ENCODE measurements around the gene AGTR2. TPM values are rescaled to one million over a fixed set of nuclear protein-coding genes. Genes with fewer than 3 reads are reported as not detected.
"Not testable (repeated sequence)": the region's sequence is repeated elsewhere in the genome, so short reads cannot be mapped to it uniquely, and the experiment has no call there.

The AGTR2 gene, protein sequence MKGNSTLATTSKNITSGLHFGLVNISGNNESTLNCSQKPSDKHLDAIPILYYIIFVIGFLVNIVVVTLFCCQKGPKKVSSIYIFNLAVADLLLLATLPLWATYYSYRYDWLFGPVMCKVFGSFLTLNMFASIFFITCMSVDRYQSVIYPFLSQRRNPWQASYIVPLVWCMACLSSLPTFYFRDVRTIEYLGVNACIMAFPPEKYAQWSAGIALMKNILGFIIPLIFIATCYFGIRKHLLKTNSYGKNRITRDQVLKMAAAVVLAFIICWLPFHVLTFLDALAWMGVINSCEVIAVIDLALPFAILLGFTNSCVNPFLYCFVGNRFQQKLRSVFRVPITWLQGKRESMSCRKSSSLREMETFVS
- total RNA-seq = not detected

DNA sequence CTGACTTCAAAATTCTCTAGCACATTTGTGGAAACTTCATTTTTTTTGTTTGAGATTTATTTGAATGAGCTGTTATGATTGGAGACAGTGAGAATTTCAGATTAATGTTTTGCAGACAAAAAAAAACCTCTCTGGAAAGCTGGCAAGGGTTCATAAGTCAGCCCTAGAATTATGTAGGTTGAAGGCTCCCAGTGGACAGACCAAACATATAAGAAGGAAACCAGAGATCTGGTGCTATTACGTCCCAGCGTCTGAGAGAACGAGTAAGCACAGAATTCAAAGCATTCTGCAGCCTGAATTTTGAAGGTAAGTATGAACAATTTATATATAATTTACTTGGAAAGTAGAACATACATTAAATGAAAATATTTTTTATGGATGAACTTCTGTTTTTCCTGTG lies at the start of gene AGTR2:
Gene AGTR2 (plus strand): TSS at position 234 of the 400 bp plus-strand sequence. CDS start 1,537 bp downstream, outside the sequence.
- TF ChIP-seq, protein P1, sequence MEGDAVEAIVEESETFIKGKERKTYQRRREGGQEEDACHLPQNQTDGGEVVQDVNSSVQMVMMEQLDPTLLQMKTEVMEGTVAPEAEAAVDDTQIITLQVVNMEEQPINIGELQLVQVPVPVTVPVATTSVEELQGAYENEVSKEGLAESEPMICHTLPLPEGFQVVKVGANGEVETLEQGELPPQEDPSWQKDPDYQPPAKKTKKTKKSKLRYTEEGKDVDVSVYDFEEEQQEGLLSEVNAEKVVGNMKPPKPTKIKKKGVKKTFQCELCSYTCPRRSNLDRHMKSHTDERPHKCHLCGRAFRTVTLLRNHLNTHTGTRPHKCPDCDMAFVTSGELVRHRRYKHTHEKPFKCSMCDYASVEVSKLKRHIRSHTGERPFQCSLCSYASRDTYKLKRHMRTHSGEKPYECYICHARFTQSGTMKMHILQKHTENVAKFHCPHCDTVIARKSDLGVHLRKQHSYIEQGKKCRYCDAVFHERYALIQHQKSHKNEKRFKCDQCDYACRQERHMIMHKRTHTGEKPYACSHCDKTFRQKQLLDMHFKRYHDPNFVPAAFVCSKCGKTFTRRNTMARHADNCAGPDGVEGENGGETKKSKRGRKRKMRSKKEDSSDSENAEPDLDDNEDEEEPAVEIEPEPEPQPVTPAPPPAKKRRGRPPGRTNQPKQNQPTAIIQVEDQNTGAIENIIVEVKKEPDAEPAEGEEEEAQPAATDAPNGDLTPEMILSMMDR (IDR thresholded peaks at IDR 0.05) = no peak
- no peak for TF ChIP-seq POLR2AphosphoS5 (IDR thresholded peaks at IDR 0.05; ENCODE audit: insufficient read depth in 1 of 2, low read depth in 1 of 2)
- no peak for TF ChIP-seq POLR2A (IDR thresholded peaks at IDR 0.05)
- no peaks in the 10 kb centered on the region for H3K36me3 ChIP-seq
- no peaks in the 10 kb centered on the region for H3K9me3 ChIP-seq
- H3K4me3 ChIP-seq = no peak within 1 kb of the TSS
- intact Hi-C loops (cut with DNase I) = no loop called here
- H3K4me1 ChIP-seq = no peaks in the 10 kb centered on the region
- no peaks in the 10 kb centered on the region for H3K27me3 ChIP-seq
- no peak within 1 kb of the TSS for H3K27ac ChIP-seq
- no peak for DNase-seq (ENCODE audit: extremely low spot score in 2 of 2)

DNA sequence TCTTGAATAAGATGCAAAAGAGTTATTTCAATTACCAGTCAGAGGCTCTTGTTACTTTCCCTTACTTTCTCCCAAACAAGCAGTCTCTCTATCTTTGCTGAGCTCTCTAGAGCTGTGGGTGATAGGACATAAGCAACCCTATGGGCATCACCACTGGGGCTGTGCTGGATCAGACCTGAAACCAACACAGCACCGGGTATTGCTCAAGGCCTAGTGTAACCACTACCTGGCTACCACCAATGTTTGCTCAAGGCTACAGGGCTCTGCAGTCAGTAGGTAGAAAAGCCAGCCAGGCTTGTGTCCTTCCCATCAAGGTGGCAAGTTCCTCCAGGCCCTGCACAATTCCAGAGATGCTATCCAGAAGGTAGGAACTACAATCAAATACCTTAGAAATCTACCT lies 35.3 kb upstream of the AGTR2 start:
- Histone ChIP-seq H3K36me3 (no peaks in the 10 kb centered on the region), H3K27ac (no peak overlapping the region), H3K9me3 (no peaks in the 10 kb centered on the region), H3K27me3 (no peaks in the 10 kb centered on the region), H3K4me3 (no peak overlapping the region), H3K4me1 (no peaks in the 10 kb centered on the region)
- no peak for TF ChIP-seq POLR2A (IDR thresholded peaks at IDR 0.05)
- TF ChIP-seq, protein P1 (IDR thresholded peaks at IDR 0.05) = no peak
- TF ChIP-seq POLR2AphosphoS5 (IDR thresholded peaks at IDR 0.05; ENCODE audit: insufficient read depth in 1 of 2, low read depth in 1 of 2) = no peak
- DNase-seq (ENCODE audit: extremely low spot score in 2 of 2) = no peak
- intact Hi-C loops (cut with DNase I) = no loop called here

DNA sequence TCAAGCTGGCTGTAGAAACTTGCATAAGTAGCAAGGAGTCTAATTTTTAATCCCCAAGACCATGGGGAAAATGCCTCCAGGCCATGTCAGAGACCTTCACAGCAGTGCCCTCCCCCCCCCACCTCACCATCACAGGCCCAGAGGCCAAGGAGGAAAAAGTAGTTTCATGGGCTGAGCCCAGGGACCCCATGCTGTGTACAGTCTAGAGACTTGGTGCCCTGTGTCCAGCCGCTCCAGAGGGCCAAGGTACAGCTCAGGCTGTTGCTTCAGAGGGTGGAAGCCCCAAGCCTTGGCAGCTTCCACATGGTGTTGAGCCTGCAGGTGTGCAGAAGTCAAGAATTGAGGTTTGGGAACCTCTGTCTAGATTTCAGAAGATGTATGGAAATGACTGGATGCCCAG lies 29.3 kb upstream of the AGTR2 start:
- H3K9me3 ChIP-seq; H3K4me3 ChIP-seq; H3K36me3 ChIP-seq; H3K4me1 ChIP-seq; DNase-seq (ENCODE audit: extremely low spot score in 2 of 2); intact Hi-C loops (cut with DNase I); H3K27ac ChIP-seq; H3K27me3 ChIP-seq: not testable (repeated sequence)

DNA sequence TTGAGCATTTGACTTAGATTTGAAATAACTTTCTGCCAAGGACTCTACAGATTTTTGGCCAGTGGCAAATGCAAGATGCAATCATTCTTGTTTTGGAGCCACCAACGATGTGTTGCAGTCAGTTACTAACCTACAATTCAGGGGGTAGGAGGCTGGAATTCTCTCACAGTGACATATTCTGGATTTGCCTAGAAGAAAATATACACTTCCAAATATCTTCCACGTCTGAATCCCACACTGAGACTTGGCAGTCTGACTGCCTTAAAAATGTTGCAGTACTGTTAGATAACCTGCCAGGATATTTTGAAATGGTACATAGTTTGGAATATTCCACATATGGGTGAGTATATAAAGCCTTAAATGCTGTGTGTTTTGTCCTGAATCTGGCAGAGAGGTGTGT lies 27.6 kb upstream of the AGTR2 start:
- no peaks in the 10 kb centered on the region for H3K27me3 ChIP-seq
- H3K27ac ChIP-seq = no peak overlapping the region
- H3K36me3 ChIP-seq = no peaks in the 10 kb centered on the region
- no peaks in the 10 kb centered on the region for H3K9me3 ChIP-seq
- intact Hi-C loops (cut with DNase I) = no loop called here
- DNase-seq (ENCODE audit: extremely low spot score in 2 of 2) = no peak
- TF ChIP-seq POLR2AphosphoS5 (IDR thresholded peaks at IDR 0.05; ENCODE audit: insufficient read depth in 1 of 2, low read depth in 1 of 2) (no peak), POLR2A (IDR thresholded peaks at IDR 0.05) (no peak)
- TF ChIP-seq, protein P1 (IDR thresholded peaks at IDR 0.05) = no peak
- no peaks in the 10 kb centered on the region for H3K4me1 ChIP-seq
- H3K4me3 ChIP-seq = no peak overlapping the region

DNA sequence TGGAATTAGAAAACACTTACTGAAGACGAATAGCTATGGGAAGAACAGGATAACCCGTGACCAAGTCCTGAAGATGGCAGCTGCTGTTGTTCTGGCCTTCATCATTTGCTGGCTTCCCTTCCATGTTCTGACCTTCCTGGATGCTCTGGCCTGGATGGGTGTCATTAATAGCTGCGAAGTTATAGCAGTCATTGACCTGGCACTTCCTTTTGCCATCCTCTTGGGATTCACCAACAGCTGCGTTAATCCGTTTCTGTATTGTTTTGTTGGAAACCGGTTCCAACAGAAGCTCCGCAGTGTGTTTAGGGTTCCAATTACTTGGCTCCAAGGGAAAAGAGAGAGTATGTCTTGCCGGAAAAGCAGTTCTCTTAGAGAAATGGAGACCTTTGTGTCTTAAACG lies 2.4 kb downstream of the AGTR2 start:
- Histone ChIP-seq H3K27me3 (no peaks in the 10 kb centered on the region), H3K4me3 (no peak overlapping the region), H3K27ac (no peak overlapping the region), H3K9me3 (no peaks in the 10 kb centered on the region), H3K4me1 (no peaks in the 10 kb centered on the region), H3K36me3 (no peaks in the 10 kb centered on the region)
- TF ChIP-seq POLR2A (IDR thresholded peaks at IDR 0.05) (no peak), POLR2AphosphoS5 (IDR thresholded peaks at IDR 0.05; ENCODE audit: insufficient read depth in 1 of 2, low read depth in 1 of 2) (no peak)
- TF ChIP-seq, protein P1 (IDR thresholded peaks at IDR 0.05) = no peak
- no peak for DNase-seq (ENCODE audit: extremely low spot score in 2 of 2)
- intact Hi-C loops (cut with DNase I) = no loop called here
